MM.1S (cell line): ENCODE data around the gene SLC32A1.

ENCODE experiments used
- CTCF ChIP-seq: fragments of 300-600 bp; sonication (generic); IDR thresholded peaks from 2 replicates; pipeline ENCODE4 v1.5.1; 2016; ENCODE audit warnings: antibody characterized with exemption, low read length, mixed read lengths
- EZH2 ChIP-seq: fragments of 300-600 bp; sonication (generic); optimal IDR thresholded peaks from 2 replicates; pipeline ENCODE3; 2017; ENCODE audit warnings: low read depth, mild to moderate bottlenecking, antibody characterized with exemption, low read length, mixed read lengths
- EZH2phosphoT487 ChIP-seq: fragments of 300-600 bp; sonication (generic); IDR thresholded peaks from 2 replicates; pipeline ENCODE4 v1.6.1; 2018; ENCODE audit warnings: antibody characterized with exemption, low read length

- TF ChIP-seq EZH2: no peak
- no peak for TF ChIP-seq CTCF
- no peak for TF ChIP-seq EZH2phosphoT487
These were observed 33.0 kb downstream of the SLC32A1 start for GRCh38 chr20:38757145-38757775.
